Raji (cell line): ENCODE data around the gene GYG1.

Experiments
- POLR2A ChIP-seq: IDR thresholded peaks from 2 replicates; pipeline ENCODE4 v1.6.1; 2011; ENCODE audit warnings: low read depth, low read length, control low read depth; ENCODE audit not compliant: insufficient read depth

The GYG1 gene

GRCh38 chr3:149003653-149004305 lies 12.4 kb downstream of the GYG1 start:
- TF ChIP-seq POLR2A: no peak

GRCh38 chr3:149004622-149005021 lies 13.3 kb downstream of the GYG1 start:
- TF ChIP-seq POLR2A: no peak

- TF ChIP-seq POLR2A: no peak
Measured at GRCh38 chr3:149005416-149005815, 14.1 kb downstream of the GYG1 start.

- TF ChIP-seq POLR2A: no peak
Measured at GRCh38 chr3:149007567-149008257, 16.4 kb downstream of the GYG1 start.

GRCh38 chr3:149009732-149010131 lies 18.4 kb downstream of the GYG1 start:
- no peak for TF ChIP-seq POLR2A

GRCh38 chr3:149010504-149010951 lies 19.2 kb downstream of the GYG1 start:
- TF ChIP-seq POLR2A: no peak

GRCh38 chr3:149010966-149011365 lies 19.6 kb downstream of the GYG1 start:
- no peak for TF ChIP-seq POLR2A

- TF ChIP-seq POLR2A: no peak
Measured at GRCh38 chr3:149011676-149012075, 20.3 kb downstream of the GYG1 start.

- no peak for TF ChIP-seq POLR2A
Measured at GRCh38 chr3:149013726-149014125, 22.4 kb downstream of the GYG1 start.

- no peak for TF ChIP-seq POLR2A
Measured at GRCh38 chr3:149015393-149015792, 24.1 kb downstream of the GYG1 start.

- no peak for TF ChIP-seq POLR2A
Measured at GRCh38 chr3:149016242-149016641, 24.9 kb downstream of the GYG1 start.

GRCh38 chr3:149016669-149017541 lies 25.6 kb downstream of the GYG1 start:
- no peak for TF ChIP-seq POLR2A

- TF ChIP-seq POLR2A: no peak
Measured at GRCh38 chr3:149018247-149018646, 26.9 kb downstream of the GYG1 start.

- TF ChIP-seq POLR2A: no peak
Measured at GRCh38 chr3:149019580-149019979, 28.2 kb downstream of the GYG1 start.

GRCh38 chr3:149020196-149020838 lies 29.0 kb downstream of the GYG1 start:
- TF ChIP-seq POLR2A: no peak

GRCh38 chr3:149020839-149021252 lies 29.5 kb downstream of the GYG1 start:
- no peak for TF ChIP-seq POLR2A

GRCh38 chr3:149021830-149022229 lies 30.5 kb downstream of the GYG1 start:
- no peak for TF ChIP-seq POLR2A
